ENCODE measurements around the gene KRT82. TPM values are rescaled to one million over a fixed set of nuclear protein-coding genes. Genes with fewer than 3 reads are reported as not detected.

Gene KRT82
- total RNA-seq, 2 donors from 2014 or later: not detected

DNA sequence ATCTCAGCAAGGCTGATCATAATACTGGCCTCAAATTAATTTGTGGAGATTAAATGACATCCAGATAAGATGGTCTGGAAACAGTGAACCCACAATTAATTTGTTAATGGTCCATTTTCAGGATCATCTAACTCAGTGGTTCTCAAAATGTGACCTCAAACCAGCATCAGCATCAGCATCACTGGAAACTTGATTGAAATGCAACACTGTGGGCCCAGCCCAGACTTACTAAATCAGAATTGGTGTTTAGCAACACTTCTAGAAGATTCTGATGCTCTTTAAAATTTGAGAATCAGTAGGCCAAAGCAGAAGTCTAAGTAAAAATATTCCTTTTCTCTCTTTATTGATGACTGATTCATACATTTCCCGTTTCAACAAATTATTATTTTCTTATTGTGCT is 10.7 kb upstream of the KRT82 start:
- H3K27me3 Mint-ChIP-seq (ENCODE audit: insufficient read depth): peaks cover 5% of the 10 kb centered on the region
- Histone ChIP-seq H3K36me3 (ENCODE audit: control insufficient read depth, insufficient read depth, low read length) (no peaks in the 10 kb centered on the region), H3K27ac (ENCODE audit: low read depth, low read length) (no peak overlapping the region), H3K4me3 (ENCODE audit: low read length) (no peak overlapping the region), H3K9ac (ENCODE audit: extremely low read depth, low read length, poor library complexity, severe bottlenecking) (no peak overlapping the region), H3K9me3 (ENCODE audit: control insufficient read depth, low read length) (no peaks in the 10 kb centered on the region), H3K4me1 (ENCODE audit: control insufficient read depth, insufficient read depth, low read length) (no peaks in the 10 kb centered on the region), H3K27me3 (ENCODE audit: control insufficient read depth, insufficient read depth, low read length, poor library complexity, severe bottlenecking) (no peaks in the 10 kb centered on the region)
- WGBS, 2 experiments (ENCODE audit: insufficient coverage in 1 of 2, insufficient read length in 1 of 2): 91 to 94% methylated on average over 1 of the region's 1 CpG
- H3K36me3 Mint-ChIP-seq (ENCODE audit: low read depth): no peaks in the 10 kb centered on the region
- no peaks in the 10 kb centered on the region for H3K9me3 Mint-ChIP-seq
- H3K4me1 Mint-ChIP-seq: peaks cover 1% of the 10 kb centered on the region
- TF ChIP-seq, protein P1, sequence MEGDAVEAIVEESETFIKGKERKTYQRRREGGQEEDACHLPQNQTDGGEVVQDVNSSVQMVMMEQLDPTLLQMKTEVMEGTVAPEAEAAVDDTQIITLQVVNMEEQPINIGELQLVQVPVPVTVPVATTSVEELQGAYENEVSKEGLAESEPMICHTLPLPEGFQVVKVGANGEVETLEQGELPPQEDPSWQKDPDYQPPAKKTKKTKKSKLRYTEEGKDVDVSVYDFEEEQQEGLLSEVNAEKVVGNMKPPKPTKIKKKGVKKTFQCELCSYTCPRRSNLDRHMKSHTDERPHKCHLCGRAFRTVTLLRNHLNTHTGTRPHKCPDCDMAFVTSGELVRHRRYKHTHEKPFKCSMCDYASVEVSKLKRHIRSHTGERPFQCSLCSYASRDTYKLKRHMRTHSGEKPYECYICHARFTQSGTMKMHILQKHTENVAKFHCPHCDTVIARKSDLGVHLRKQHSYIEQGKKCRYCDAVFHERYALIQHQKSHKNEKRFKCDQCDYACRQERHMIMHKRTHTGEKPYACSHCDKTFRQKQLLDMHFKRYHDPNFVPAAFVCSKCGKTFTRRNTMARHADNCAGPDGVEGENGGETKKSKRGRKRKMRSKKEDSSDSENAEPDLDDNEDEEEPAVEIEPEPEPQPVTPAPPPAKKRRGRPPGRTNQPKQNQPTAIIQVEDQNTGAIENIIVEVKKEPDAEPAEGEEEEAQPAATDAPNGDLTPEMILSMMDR (conservative IDR thresholded peaks at IDR 0.05): no peak
- H3K27ac Mint-ChIP-seq: no peak overlapping the region
- H3K4me3 Mint-ChIP-seq: no peak overlapping the region
- no peak for DNase-seq

DNA sequence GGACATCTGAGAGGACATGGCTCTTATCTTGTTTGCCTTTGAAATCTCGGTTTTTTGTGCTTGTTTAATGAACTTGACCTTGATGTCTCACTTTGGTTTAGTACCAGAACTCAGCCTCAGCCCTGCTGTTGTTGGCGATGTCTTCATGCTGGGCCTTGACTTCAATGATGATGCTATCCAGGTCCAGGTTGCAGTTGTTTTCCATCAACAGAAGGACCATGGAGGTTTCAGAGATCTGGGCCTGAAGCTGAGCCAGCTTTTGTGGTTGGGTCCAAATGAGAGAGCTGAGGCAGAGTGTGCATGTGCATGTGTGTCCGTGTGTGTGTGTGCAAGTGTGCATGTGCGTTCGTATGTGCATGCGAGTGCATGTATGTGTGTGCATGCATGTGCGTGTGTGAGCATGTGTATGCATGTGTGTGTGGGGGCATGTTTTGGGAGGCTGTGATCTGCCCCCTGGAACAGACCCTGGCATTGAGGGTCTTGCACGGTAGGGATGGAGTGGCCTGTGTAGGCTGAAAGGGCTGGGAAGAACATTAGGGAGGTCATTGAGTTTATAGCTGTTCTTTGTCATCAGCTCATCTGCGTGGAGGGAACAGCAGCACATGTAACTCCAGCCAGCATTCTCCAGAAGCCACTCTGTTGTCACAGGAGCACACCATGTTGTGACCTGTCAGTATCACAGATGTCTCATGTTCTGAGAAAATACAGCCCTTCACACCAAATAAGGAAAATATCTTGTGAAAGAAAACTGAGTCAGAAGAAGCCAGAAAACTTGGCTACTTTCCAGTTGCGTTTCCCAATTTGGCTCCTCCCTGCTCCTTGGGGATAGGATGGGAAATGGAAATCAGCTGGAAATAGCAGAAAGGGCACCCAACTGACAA is 10.0 kb upstream of the KRT82 start:
- H3K4me3 ChIP-seq (ENCODE audit: low read length): no peak overlapping the region
- Mint-ChIP-seq H3K4me3 (no peak overlapping the region), H3K27me3 (ENCODE audit: insufficient read depth) (peaks cover 5% of the 10 kb centered on the region), H3K4me1 (peaks cover 4% of the 10 kb centered on the region), H3K9me3 (peaks cover 1% of the 10 kb centered on the region), H3K27ac (no peak overlapping the region), H3K36me3 (ENCODE audit: low read depth) (no peaks in the 10 kb centered on the region)
- no peaks in the 10 kb centered on the region for H3K27me3 ChIP-seq (ENCODE audit: control insufficient read depth, insufficient read depth, low read length, poor library complexity, severe bottlenecking)
- no peaks in the 10 kb centered on the region for H3K36me3 ChIP-seq (ENCODE audit: control insufficient read depth, insufficient read depth, low read length)
- no peak overlapping the region for H3K27ac ChIP-seq (ENCODE audit: low read depth, low read length)
- TF ChIP-seq, protein P1 (conservative IDR thresholded peaks at IDR 0.05): no peak
- no peaks in the 10 kb centered on the region for H3K9me3 ChIP-seq (ENCODE audit: control insufficient read depth, low read length)
- DNase-seq: no peak
- H3K4me1 ChIP-seq (ENCODE audit: control insufficient read depth, insufficient read depth, low read length): no peaks in the 10 kb centered on the region
- no peak overlapping the region for H3K9ac ChIP-seq (ENCODE audit: extremely low read depth, low read length, poor library complexity, severe bottlenecking)
- 90 to 98% methylated on average over 7 to 10 of the region's 10 CpGs for WGBS, 2 experiments (ENCODE audit: insufficient coverage in 1 of 2, insufficient read length in 1 of 2)

DNA sequence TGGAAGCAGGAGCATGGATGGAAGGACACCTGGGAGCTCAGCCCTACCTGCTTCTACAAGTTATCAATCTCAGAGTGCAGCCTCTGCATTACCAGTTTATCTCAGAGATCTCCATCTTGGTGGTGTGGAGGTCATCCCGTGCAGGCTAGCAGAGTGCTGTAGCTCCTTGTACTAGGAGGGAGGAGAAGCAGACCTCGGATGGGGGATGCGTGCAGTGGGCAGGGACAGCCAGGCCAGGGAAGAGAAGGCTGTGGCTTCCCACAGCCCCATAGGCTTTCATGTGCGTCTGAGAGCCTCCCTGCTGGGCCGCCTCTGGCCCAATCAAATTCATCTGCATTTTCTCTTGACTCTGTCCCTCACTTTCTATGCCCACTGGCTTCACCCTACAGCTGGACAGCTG is 8.8 kb upstream of the KRT82 start:
- Histone ChIP-seq H3K4me3 (ENCODE audit: low read length) (no peak overlapping the region), H3K27me3 (ENCODE audit: control insufficient read depth, insufficient read depth, low read length, poor library complexity, severe bottlenecking) (no peaks in the 10 kb centered on the region), H3K9ac (ENCODE audit: extremely low read depth, low read length, poor library complexity, severe bottlenecking) (no peak overlapping the region), H3K4me1 (ENCODE audit: control insufficient read depth, insufficient read depth, low read length) (no peaks in the 10 kb centered on the region), H3K9me3 (ENCODE audit: control insufficient read depth, low read length) (no peaks in the 10 kb centered on the region), H3K36me3 (ENCODE audit: control insufficient read depth, insufficient read depth, low read length) (no peaks in the 10 kb centered on the region), H3K27ac (ENCODE audit: low read depth, low read length) (no peak overlapping the region)
- H3K36me3 Mint-ChIP-seq (ENCODE audit: low read depth): no peaks in the 10 kb centered on the region
- 84 to 85% methylated on average over 3 to 5 of the region's 5 CpGs for WGBS, 2 experiments (ENCODE audit: insufficient coverage in 1 of 2, insufficient read length in 1 of 2)
- no peak for DNase-seq
- H3K9me3 Mint-ChIP-seq: peaks cover 3% of the 10 kb centered on the region
- peaks cover 8% of the 10 kb centered on the region for H3K4me1 Mint-ChIP-seq
- no peak overlapping the region for H3K27ac Mint-ChIP-seq
- H3K4me3 Mint-ChIP-seq: no peak overlapping the region
- H3K27me3 Mint-ChIP-seq (ENCODE audit: insufficient read depth): peaks cover 7% of the 10 kb centered on the region
- TF ChIP-seq, protein P1 (conservative IDR thresholded peaks at IDR 0.05): no peak

Data from endodermal cell (in vitro differentiated cells).